HFF-Myc (cell line): ENCODE data around the gene ADARB2.

Experiments
- DNase-seq: peaks from one replicate; pipeline ENCODE4 v3.0.0-alpha.2; 2011; ENCODE audit warnings: low read depth; ENCODE audit errors: extremely low read depth
- H3K4me3 ChIP-seq: replicated peaks from 2 replicates; pipeline ENCODE4 v1.5.1; 2011; ENCODE audit warnings: low read depth, mild to moderate bottlenecking, control low read depth, low read length
- CTCF ChIP-seq: IDR thresholded peaks from 2 replicates; pipeline ENCODE4 v1.5.1; 2012; ENCODE audit warnings: mild to moderate bottlenecking, low read depth, low read length, control low read depth; ENCODE audit errors: missing control alignments

Gene ADARB2

GRCh38 chr10:1411956-1412355 lies 325.4 kb downstream of the ADARB2 start:
- no peak for TF ChIP-seq CTCF
- no peak overlapping the region for H3K4me3 ChIP-seq
- no peak for DNase-seq

DNA sequence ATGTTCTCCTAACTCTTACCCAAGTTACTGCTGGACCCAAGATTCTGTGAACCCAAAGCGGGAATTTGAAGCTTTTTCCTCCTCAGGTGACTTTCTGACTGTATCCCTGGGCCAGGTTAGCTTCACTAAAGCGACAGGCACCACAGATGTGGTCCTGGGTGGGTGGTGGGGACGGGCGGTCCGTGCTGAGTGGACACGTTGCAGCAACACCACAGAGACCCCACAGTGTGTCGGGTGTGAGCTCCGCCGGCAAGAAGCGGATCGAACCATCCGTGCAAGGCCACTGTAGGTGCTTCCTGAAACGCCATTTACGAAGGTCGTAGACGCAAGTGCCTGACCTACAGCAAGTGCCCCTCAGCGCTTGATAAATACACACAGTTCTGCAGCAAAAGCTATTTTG lies 325.9 kb downstream of the ADARB2 start:
- no peak for TF ChIP-seq CTCF
- no peak for DNase-seq
- H3K4me3 ChIP-seq: no peak overlapping the region

DNA sequence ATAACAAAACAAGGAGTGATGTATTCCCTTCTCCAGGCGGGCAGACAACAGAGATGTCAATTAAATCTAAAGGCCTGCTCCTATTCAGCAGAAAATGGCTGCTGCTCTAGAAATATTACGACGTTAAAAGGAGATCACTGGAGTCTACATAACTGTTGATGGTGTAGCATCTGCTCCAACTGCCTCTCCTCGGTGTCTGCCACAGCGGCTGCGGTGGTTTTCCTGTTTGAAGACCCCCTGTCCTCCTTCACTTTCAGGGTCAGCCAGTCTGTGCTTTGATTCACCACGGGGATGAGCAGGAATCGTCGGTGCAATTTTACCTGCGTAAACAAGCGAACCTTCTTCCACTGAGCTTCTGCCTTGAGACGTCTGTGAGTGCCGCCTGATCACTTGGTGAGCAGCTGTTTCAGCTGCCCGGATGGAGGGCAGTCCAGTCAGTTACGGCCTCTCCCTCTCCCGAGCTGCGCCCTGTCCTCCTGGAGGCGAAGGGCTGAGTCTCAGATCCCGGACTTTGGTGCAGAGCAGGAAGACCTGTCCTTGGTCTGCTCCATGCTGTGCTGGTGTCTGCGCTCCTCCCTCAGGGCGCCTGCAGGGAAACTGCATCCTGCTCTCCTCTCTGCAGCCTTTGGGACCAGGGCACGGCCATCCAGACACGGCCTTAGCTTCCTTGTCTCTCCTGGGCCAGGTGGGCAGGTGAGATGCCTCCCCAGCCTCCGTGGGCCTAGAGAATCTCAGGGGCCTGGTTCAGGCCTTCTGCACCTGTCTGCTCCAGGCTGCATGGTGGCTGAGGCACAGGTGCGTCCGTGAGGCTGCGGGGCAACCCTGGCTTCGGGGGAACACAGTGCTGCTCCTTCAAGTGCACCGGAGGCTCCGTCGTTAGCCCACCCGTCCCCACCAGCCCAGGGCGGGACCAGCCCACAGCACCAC lies 326.6 kb downstream of the ADARB2 start:
- TF ChIP-seq CTCF: no peak
- DNase-seq: no peak
- H3K4me3 ChIP-seq: no peak overlapping the region

DNA sequence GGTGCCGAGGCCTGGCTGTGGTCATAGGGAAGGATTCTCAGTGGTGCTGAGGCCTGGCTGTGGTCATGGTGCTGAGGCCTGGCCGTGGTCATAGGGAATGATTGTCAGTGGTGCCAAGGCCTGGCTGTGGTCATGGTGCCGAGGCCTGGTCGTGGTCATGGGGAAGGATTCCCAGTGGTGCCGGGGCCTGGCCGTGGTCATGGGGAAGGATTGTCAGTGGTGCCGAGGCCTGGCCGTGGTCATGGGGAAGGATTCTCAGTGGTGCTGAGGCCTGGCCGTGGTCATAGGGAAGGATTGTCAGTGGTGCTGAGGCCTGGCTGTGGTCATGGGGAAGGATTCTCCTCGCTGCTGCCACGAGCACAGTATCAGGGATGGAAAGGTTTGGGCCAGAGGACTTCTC lies 327.3 kb downstream of the ADARB2 start:
- no peak overlapping the region for H3K4me3 ChIP-seq
- DNase-seq: no peak
- no peak for TF ChIP-seq CTCF

- DNase-seq: no peak
- no peak overlapping the region for H3K4me3 ChIP-seq
- TF ChIP-seq CTCF: no peak
These were observed 327.9 kb downstream of the ADARB2 start for GRCh38 chr10:1409392-1409791.

GRCh38 chr10:1408651-1409367 lies 328.5 kb downstream of the ADARB2 start:
- TF ChIP-seq CTCF: no peak
- no peak for DNase-seq
- no peak overlapping the region for H3K4me3 ChIP-seq
